ENCODE measurements around the gene C1orf185. TPM values are rescaled to one million over a fixed set of nuclear protein-coding genes. Genes with fewer than 3 reads are reported as not detected.

The C1orf185 gene
- total RNA-seq (2014; rRNA removed; shearing (Covaris generic)) = 0.74 TPM in 1 of 2 replicates, not detected in the other

GRCh38 chr1:51101976-51102375 is at the start of gene C1orf185:
C1orf185 (plus strand) TSS chr1:51102228; CDS start chr1:51102234, 6 bp downstream.

Small RNAs within 50 kb of the gene (small RNA-seq; reads per million reads assigned to genes)
- not detected for gene MIR4421
- gene MIR6500 = not detected
- not detected for gene RF00019

Other genes starting within 250 kb of the C1orf185 start
- 66.7 and 68.4 TPM in 2 replicates for gene FAF1, start 142.0 kb upstream of the C1orf185 start, total RNA-seq (2014; rRNA removed; shearing (Covaris generic))
- 59.4 and 63.9 TPM in 2 replicates for gene CDKN2C, start 132.0 kb upstream of the C1orf185 start, total RNA-seq (2014; rRNA removed; shearing (Covaris generic))
- gene RNF11, start 134.0 kb downstream of the C1orf185 start, total RNA-seq (2014; rRNA removed; shearing (Covaris generic)) = 83.6 and 90.8 TPM in 2 replicates
- gene TTC39A, start 228.3 kb downstream of the C1orf185 start, total RNA-seq (2014; rRNA removed; shearing (Covaris generic)) = 0.98 and 1.6 TPM in 2 replicates

All from A375 (cell line).